WTC11 (cell line): ENCODE results near the gene CRELD1. TPM values are rescaled to one million over a fixed set of nuclear protein-coding genes. Genes with fewer than 3 reads are reported as not detected.
A peak's percentile ranks its signal among the peaks of the same experiment; 100 is the strongest.

Source experiments
- AFF4 ChIP-seq: sonication (generic); formaldehyde crosslinking; IDR thresholded peaks from 2 replicates; pipeline ENCODE4 v1.8.1; 2023; ENCODE audit warnings: mild to moderate bottlenecking, missing genetic modification reagents, borderline replicate concordance
- CBFB ChIP-seq: sonication (generic); formaldehyde crosslinking; IDR thresholded peaks from 2 replicates; pipeline ENCODE4 v1.8.1; 2022; ENCODE audit warnings: mild to moderate bottlenecking, low read depth, missing genetic modification reagents
- CREM ChIP-seq: sonication (generic); formaldehyde crosslinking; IDR thresholded peaks from 2 replicates; pipeline ENCODE4 v1.8.1; 2022; ENCODE audit warnings: mild to moderate bottlenecking, missing genetic modification reagents, moderate library complexity
- ETV6 ChIP-seq: sonication (generic); formaldehyde crosslinking; IDR thresholded peaks from 2 replicates; pipeline ENCODE4 v1.8.1; 2022; ENCODE audit warnings: mild to moderate bottlenecking, missing genetic modification reagents
- GTF2I ChIP-seq: fragments of 250-450 bp; sonication (Bioruptor Pico); conservative IDR thresholded peaks from 2 replicates; pipeline ENCODE4 v1.4.0; 2021; ENCODE audit warnings: mild to moderate bottlenecking
- HMGXB4 ChIP-seq: sonication (generic); formaldehyde crosslinking; IDR thresholded peaks from 2 replicates; pipeline ENCODE4 v1.8.1; 2023; ENCODE audit warnings: mild to moderate bottlenecking, moderate library complexity, missing genetic modification reagents
- MXD4 ChIP-seq: fragments of 250-450 bp; sonication (Bioruptor Pico); IDR thresholded peaks from 2 replicates; pipeline ENCODE4 v1.8.0; 2021; ENCODE audit warnings: mild to moderate bottlenecking, moderate library complexity, borderline replicate concordance
- NFATC4 ChIP-seq: fragments of 250-450 bp; sonication (Bioruptor Pico); IDR thresholded peaks from 2 replicates; pipeline ENCODE4 v1.9.0; 2021; ENCODE audit warnings: mild to moderate bottlenecking
- PRDM15 ChIP-seq: sonication (generic); formaldehyde crosslinking; IDR thresholded peaks from 2 replicates; pipeline ENCODE4 v1.8.0; 2022; ENCODE audit warnings: missing genetic modification reagents
- PRRX2 ChIP-seq: fragments of 250-450 bp; sonication (Bioruptor Pico); IDR thresholded peaks from 2 replicates; pipeline ENCODE4 v1.8.0; 2021; ENCODE audit warnings: mild to moderate bottlenecking
- SP1 ChIP-seq: sonication (generic); formaldehyde crosslinking; conservative IDR thresholded peaks from 2 replicates; pipeline ENCODE4 v1.8.1; 2022; ENCODE audit warnings: missing genetic modification reagents
- TP53 ChIP-seq: sonication (generic); formaldehyde crosslinking; IDR thresholded peaks from 2 replicates; pipeline ENCODE4 v1.8.1; 2023; ENCODE audit warnings: mild to moderate bottlenecking, missing genetic modification reagents
- ZNF121 ChIP-seq: sonication (generic); formaldehyde crosslinking; IDR thresholded peaks from 2 replicates; pipeline ENCODE4 v1.8.0; 2023; ENCODE audit warnings: missing genetic modification reagents
- ZNF138 ChIP-seq: sonication (generic); formaldehyde crosslinking; conservative IDR thresholded peaks from 2 replicates; pipeline ENCODE4 v1.8.1; 2022; ENCODE audit warnings: mild to moderate bottlenecking, moderate library complexity, missing genetic modification reagents
- ZNF219 ChIP-seq: sonication (generic); formaldehyde crosslinking; IDR thresholded peaks from 2 replicates; pipeline ENCODE4 v1.8.0; 2023; ENCODE audit warnings: missing genetic modification reagents, mild to moderate bottlenecking, borderline replicate concordance
- ZNF263 ChIP-seq: sonication (generic); formaldehyde crosslinking; IDR thresholded peaks from 2 replicates; pipeline ENCODE4 v1.8.1; 2022; ENCODE audit warnings: low read depth, mild to moderate bottlenecking, moderate library complexity, missing genetic modification reagents
- ZNF425 ChIP-seq: fragments of 250-450 bp; sonication (Bioruptor Pico); conservative IDR thresholded peaks from 2 replicates; pipeline ENCODE4 v1.9.0; 2021; ENCODE audit warnings: mild to moderate bottlenecking
- total RNA-seq: library from RNA; stranded (reverse); gene quantifications from 3 replicates; pipeline ENCODE4 v1.2.3, GENCODE V29; 2021
- TF ChIP-seq, protein P1 (sequence below): sonication (generic); formaldehyde crosslinking; IDR thresholded peaks from 2 replicates; pipeline ENCODE4 v1.8.0; 2022; ENCODE audit warnings: mild to moderate bottlenecking, missing genetic modification reagents

CRELD1 gene
- total RNA-seq, 1 experiment from 2014 or later, result 18.8 TPM

GRCh38 chr3:9932843-9933560 lies 632 bp upstream of the CRELD1 start (continued):
- 0 out of 2 replicates have a peak, but pooled peaks have one; percentile 43 for TF ChIP-seq ZNF121 (CRISPR knock-in tag)
- TF ChIP-seq, protein P1, sequence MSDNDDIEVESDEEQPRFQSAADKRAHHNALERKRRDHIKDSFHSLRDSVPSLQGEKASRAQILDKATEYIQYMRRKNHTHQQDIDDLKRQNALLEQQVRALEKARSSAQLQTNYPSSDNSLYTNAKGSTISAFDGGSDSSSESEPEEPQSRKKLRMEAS (CRISPR knock-in tag), result peak; percentile 88; the same call in 1 of the 2 replicates
- no peak for TF ChIP-seq ZNF425 (CRISPR knock-in tag)
- TF ChIP-seq ZNF219 (CRISPR knock-in tag), result 0 out of 2 replicates have a peak, but pooled peaks have one; percentile 79
- no peak for TF ChIP-seq TP53 (CRISPR knock-in tag)
- TF ChIP-seq ETV6 (CRISPR knock-in tag), result no peak
- TF ChIP-seq NFATC4 (CRISPR knock-in tag), result no peak
- TF ChIP-seq GTF2I (CRISPR knock-in tag), result no peak
- TF ChIP-seq CBFB (CRISPR knock-in tag), result 0 out of 2 replicates have a peak, but pooled peaks have one; percentile 38
- no peak for TF ChIP-seq SP1 (CRISPR knock-in tag)
- TF ChIP-seq AFF4 (CRISPR knock-in tag), result peak; percentile 40; the same call in 1 of the 2 replicates
- TF ChIP-seq PRRX2 (CRISPR knock-in tag), result no peak
- TF ChIP-seq MXD4, result no peak
- peak; percentile 95 for TF ChIP-seq HMGXB4 (CRISPR knock-in tag)
- peak; percentile 30; the same call in 1 of the 2 replicates for TF ChIP-seq ZNF263 (CRISPR knock-in tag)
- peak; percentile 8; the same call in 1 of the 2 replicates for TF ChIP-seq PRDM15
- 0 out of 2 replicates have a peak, but pooled peaks have one; percentile 40 for TF ChIP-seq ZNF138 (CRISPR knock-in tag)
- peak; percentile 62; the same call in 1 of the 2 replicates for TF ChIP-seq CREM (CRISPR knock-in tag)
- TF ChIP-seq, all 79 proteins: peak for 20
